Rectal smooth muscle tissue (tissue), 1 donor: Measurements from ENCODE around the gene NEGR1.

Source experiments
- H3K27ac ChIP-seq: one replicate; pipeline ENCODE4 v1.7.0; 2013; ENCODE audit warnings: low read depth, low read length, inconsistent platforms
- H3K27me3 ChIP-seq: one replicate; pipeline ENCODE4 v1.7.0; 2013; ENCODE audit warnings: low read length; ENCODE audit not compliant: control insufficient read depth, insufficient read depth
- H3K36me3 ChIP-seq: one replicate; pipeline ENCODE4 v1.7.0; 2013; ENCODE audit warnings: low read length; ENCODE audit not compliant: control insufficient read depth, insufficient read depth
- H3K4me1 ChIP-seq: one replicate; pipeline ENCODE4 v1.7.0; 2013; ENCODE audit warnings: low read length; ENCODE audit not compliant: control insufficient read depth, insufficient read depth
- H3K4me3 ChIP-seq: one replicate; pipeline ENCODE4 v1.7.0; 2013; ENCODE audit warnings: low read length
- H3K9ac ChIP-seq: one replicate; pipeline ENCODE4 v1.7.0; 2013; ENCODE audit warnings: low read length

The NEGR1 gene

GRCh38 chr1:72166426-72166825, 115.9 kb downstream of the NEGR1 start:
- H3K36me3 ChIP-seq = no peaks in the 10 kb centered on the region
- no peaks in the 10 kb centered on the region for H3K27me3 ChIP-seq
- no peaks in the 10 kb centered on the region for H3K4me1 ChIP-seq
- H3K9ac ChIP-seq = no peak overlapping the region
- no peak overlapping the region for H3K27ac ChIP-seq
- no peak overlapping the region for H3K4me3 ChIP-seq

- no peaks in the 10 kb centered on the region for H3K27me3 ChIP-seq
- no peaks in the 10 kb centered on the region for H3K36me3 ChIP-seq
- no peak overlapping the region for H3K27ac ChIP-seq
- no peaks in the 10 kb centered on the region for H3K4me1 ChIP-seq
- H3K9ac ChIP-seq = no peak overlapping the region
- no peak overlapping the region for H3K4me3 ChIP-seq
These were observed 131.8 kb downstream of the NEGR1 start for GRCh38 chr1:72150508-72150907.

DNA sequence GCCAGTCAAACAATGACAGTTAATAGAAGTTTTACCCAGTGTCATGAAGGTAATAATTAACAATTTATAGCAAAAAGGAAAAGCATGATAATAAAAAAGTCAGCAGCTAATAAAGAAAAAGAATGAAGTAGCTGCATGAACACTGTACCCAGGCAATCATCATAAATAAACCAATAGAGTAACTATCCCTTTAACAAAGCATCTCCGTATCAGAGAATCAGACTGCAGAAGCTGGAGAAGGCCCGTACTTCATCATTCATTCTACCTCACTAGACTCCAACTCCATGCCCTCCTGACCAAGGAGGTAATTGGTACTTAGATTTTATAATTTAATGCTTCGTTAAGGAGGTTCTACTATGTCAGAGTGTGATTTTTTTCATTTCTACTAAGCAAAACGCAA, 140.5 kb downstream of the NEGR1 start:
- Histone ChIP-seq H3K9ac (no peak overlapping the region), H3K36me3 (no peaks in the 10 kb centered on the region), H3K27ac (no peak overlapping the region), H3K4me1 (no peaks in the 10 kb centered on the region), H3K4me3 (no peak overlapping the region), H3K27me3 (no peaks in the 10 kb centered on the region)

GRCh38 chr1:72140222-72140621, 142.1 kb downstream of the NEGR1 start:
- Histone ChIP-seq H3K4me1 (no peaks in the 10 kb centered on the region), H3K4me3 (no peak overlapping the region), H3K9ac (no peak overlapping the region), H3K36me3 (no peaks in the 10 kb centered on the region), H3K27me3 (no peaks in the 10 kb centered on the region), H3K27ac (no peak overlapping the region)

DNA sequence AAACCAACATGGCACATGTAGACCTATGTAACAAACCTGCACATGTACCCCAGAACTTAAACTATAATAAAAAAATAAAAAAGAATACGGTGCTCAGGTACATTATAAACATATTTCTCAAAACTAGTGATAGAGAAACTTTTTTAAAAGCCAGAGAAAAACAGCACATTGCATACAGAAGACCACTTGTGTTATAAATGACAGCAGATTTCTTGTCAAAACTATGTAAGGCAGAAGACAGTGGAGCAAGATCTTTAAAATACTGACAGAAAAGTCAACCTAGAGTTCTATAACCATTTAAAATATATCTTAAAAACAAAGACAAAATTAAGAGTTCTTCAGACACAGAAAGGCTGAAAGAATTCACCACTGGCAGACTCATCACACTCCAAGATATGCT, 144.7 kb downstream of the NEGR1 start:
- no peaks in the 10 kb centered on the region for H3K27me3 ChIP-seq
- no peak overlapping the region for H3K4me3 ChIP-seq
- no peak overlapping the region for H3K9ac ChIP-seq
- no peak overlapping the region for H3K27ac ChIP-seq
- H3K36me3 ChIP-seq = no peaks in the 10 kb centered on the region
- H3K4me1 ChIP-seq = no peaks in the 10 kb centered on the region

GRCh38 chr1:72129869-72130268, 152.5 kb downstream of the NEGR1 start:
- no peaks in the 10 kb centered on the region for H3K27me3 ChIP-seq
- H3K27ac ChIP-seq = no peak overlapping the region
- H3K4me1 ChIP-seq = no peaks in the 10 kb centered on the region
- H3K4me3 ChIP-seq = no peak overlapping the region
- H3K9ac ChIP-seq = no peak overlapping the region
- no peaks in the 10 kb centered on the region for H3K36me3 ChIP-seq

GRCh38 chr1:72122099-72122880, 160.0 kb downstream of the NEGR1 start:
- no peaks in the 10 kb centered on the region for H3K36me3 ChIP-seq
- no peak overlapping the region for H3K9ac ChIP-seq
- no peak overlapping the region for H3K4me3 ChIP-seq
- H3K4me1 ChIP-seq = no peaks in the 10 kb centered on the region
- no peak overlapping the region for H3K27ac ChIP-seq
- no peaks in the 10 kb centered on the region for H3K27me3 ChIP-seq

- no peaks in the 10 kb centered on the region for H3K27me3 ChIP-seq
- H3K9ac ChIP-seq = no peak overlapping the region
- H3K4me3 ChIP-seq = no peak overlapping the region
- no peak overlapping the region for H3K27ac ChIP-seq
- H3K36me3 ChIP-seq = no peaks in the 10 kb centered on the region
- H3K4me1 ChIP-seq = no peaks in the 10 kb centered on the region
These were observed 162.8 kb downstream of the NEGR1 start for GRCh38 chr1:72119491-72119890.

GRCh38 chr1:72117621-72118020, 164.7 kb downstream of the NEGR1 start:
- no peak overlapping the region for H3K9ac ChIP-seq
- no peaks in the 10 kb centered on the region for H3K27me3 ChIP-seq
- no peak overlapping the region for H3K4me3 ChIP-seq
- H3K27ac ChIP-seq = no peak overlapping the region
- H3K36me3 ChIP-seq = no peaks in the 10 kb centered on the region
- no peaks in the 10 kb centered on the region for H3K4me1 ChIP-seq

DNA sequence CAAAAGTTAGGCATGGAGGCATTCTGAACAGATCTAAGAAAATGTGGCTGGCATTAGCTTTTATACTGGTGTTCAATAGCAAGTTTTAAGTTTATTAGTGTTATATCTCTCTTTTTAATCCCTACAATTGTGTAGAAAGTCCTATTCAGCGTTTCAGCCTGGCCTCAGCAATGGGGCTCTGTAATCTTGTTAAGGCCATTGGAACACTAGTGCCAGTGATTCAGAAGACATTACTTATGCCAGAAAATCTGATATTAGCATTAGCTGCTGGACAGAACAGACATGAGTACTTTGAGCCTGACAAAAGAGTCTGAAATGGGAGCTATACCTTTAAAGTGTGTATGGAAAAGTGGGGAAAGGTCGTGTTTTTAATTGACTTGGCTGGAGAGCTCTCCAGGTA, 167.0 kb downstream of the NEGR1 start:
- H3K27ac ChIP-seq = no peak overlapping the region
- H3K9ac ChIP-seq = no peak overlapping the region
- no peaks in the 10 kb centered on the region for H3K36me3 ChIP-seq
- H3K27me3 ChIP-seq = no peaks in the 10 kb centered on the region
- no peaks in the 10 kb centered on the region for H3K4me1 ChIP-seq
- no peak overlapping the region for H3K4me3 ChIP-seq

GRCh38 chr1:72111662-72112061, 170.7 kb downstream of the NEGR1 start:
- H3K27me3 ChIP-seq = no peaks in the 10 kb centered on the region
- no peak overlapping the region for H3K9ac ChIP-seq
- no peaks in the 10 kb centered on the region for H3K36me3 ChIP-seq
- H3K27ac ChIP-seq = no peak overlapping the region
- H3K4me3 ChIP-seq = no peak overlapping the region
- H3K4me1 ChIP-seq = no peaks in the 10 kb centered on the region

GRCh38 chr1:72109916-72110315, 172.4 kb downstream of the NEGR1 start:
- no peak overlapping the region for H3K27ac ChIP-seq
- no peaks in the 10 kb centered on the region for H3K36me3 ChIP-seq
- no peak overlapping the region for H3K9ac ChIP-seq
- no peaks in the 10 kb centered on the region for H3K4me1 ChIP-seq
- H3K4me3 ChIP-seq = no peak overlapping the region
- H3K27me3 ChIP-seq = no peaks in the 10 kb centered on the region

GRCh38 chr1:72105201-72105600, 177.1 kb downstream of the NEGR1 start:
- H3K4me1 ChIP-seq = no peaks in the 10 kb centered on the region
- H3K9ac ChIP-seq = no peak overlapping the region
- H3K27me3 ChIP-seq = no peaks in the 10 kb centered on the region
- H3K4me3 ChIP-seq = no peak overlapping the region
- no peaks in the 10 kb centered on the region for H3K36me3 ChIP-seq
- H3K27ac ChIP-seq = no peak overlapping the region
